GM12878 (cell line): ENCODE measurements around the gene DUSP22. TPM values are rescaled to one million over a fixed set of nuclear protein-coding genes. Genes with fewer than 3 reads are reported as not detected.

Experiments used
- ATAC-seq: fragments of 200-7000 bp; cut with Tn5 transposase; 3 replicates; pipeline ENCODE4 v1.9.1; 2020; ENCODE audit warnings: mild to moderate bottlenecking, moderate library complexity
- BruUV-seq: library from RNA; stranded (reverse); fragments of 400-500 nt; replicated peaks from 2 replicates; lab custom pipeline; 2021; lab: Mats Ljungman, UMichigan
- CTCF ChIA-PET: fragments of 300-600 bp; sonication (Branson Sonifier 250); formaldehyde crosslinking; extraction: SDS; loops from one replicate; lab custom pipeline; 2021; ENCODE audit warnings: inconsistent platforms; lab: Yijun Ruan, JAX
- POLR2A ChIA-PET: fragments of 350-600 bp; formaldehyde crosslinking; extraction: SDS; loops from one replicate; lab custom pipeline; 2021; ENCODE audit warnings: inconsistent platforms; lab: Charles Lee
- RAD21 ChIA-PET: fragments of 300-600 bp; sonication (Branson Sonifier 250); formaldehyde crosslinking; loops from one replicate; lab custom pipeline; 2023; ENCODE audit warnings: antibody characterized with exemption; ENCODE audit not compliant: unreplicated experiment; lab: Charles Lee
- SMC1A ChIA-PET: fragments of 300-600 bp; sonication (Branson Sonifier 250); formaldehyde crosslinking; loops from one replicate; lab custom pipeline; 2023; ENCODE audit not compliant: unreplicated experiment, uncharacterized antibody; lab: Charles Lee
- DNase-seq: peaks from one replicate; pipeline ENCODE4 v3.0.0-alpha.2; 2011; ENCODE audit warnings: low read depth, low spot score
- FAIRE-seq: peaks from 3 replicates; lab custom pipeline; 2011; peaks lifted over from hg19 to GRCh38; lab: Jason Lieb, UNC
- H2AFZ ChIP-seq: 2 replicates; pipeline ENCODE4 v1.6.0; 2011; ENCODE audit warnings: low read depth, low read length, control low read depth; ENCODE audit not compliant: control insufficient read depth
- H3K27ac ChIP-seq: 2 replicates; pipeline ENCODE4 v1.5.1; 2011; ENCODE audit warnings: control low read depth; ENCODE audit not compliant: control insufficient read depth, insufficient read depth
- H3K27me3 ChIP-seq, 2 experiments: replicated peaks in 1 of 2; 2 replicates each; pipeline versions ENCODE4 v1.6.0 to v1.6.1; 2011; ENCODE audit warnings: low read length in 1 of 2; ENCODE audit not compliant: control insufficient read depth in 2 of 2, insufficient read depth in 2 of 2
- H3K36me3 ChIP-seq, 2 experiments: 2 replicates each; pipeline ENCODE4 v1.5.1; 2011; ENCODE audit warnings: low read length in 1 of 2; ENCODE audit not compliant: control insufficient read depth in 2 of 2, insufficient read depth in 2 of 2
- H3K4me1 ChIP-seq: 2 replicates; pipeline ENCODE4 v1.6.1; 2011; ENCODE audit warnings: mild to moderate bottlenecking, low read length, moderate library complexity, mixed read lengths; ENCODE audit not compliant: control insufficient read depth, insufficient read depth
- H3K4me2 ChIP-seq: 2 replicates; pipeline ENCODE4 v1.6.0; 2011; ENCODE audit warnings: control low read depth; ENCODE audit not compliant: control insufficient read depth, insufficient read depth
- H3K4me3 ChIP-seq: fragments of 200-600 bp; sonication (generic); 2 replicates; pipeline ENCODE4 v1.5.1; 2016
- H3K79me2 ChIP-seq: 2 replicates; pipeline ENCODE4 v1.6.0; 2011; ENCODE audit warnings: low read length; ENCODE audit not compliant: control insufficient read depth, insufficient read depth
- H3K9ac ChIP-seq: 2 replicates; pipeline ENCODE4 v1.8.0; 2011; ENCODE audit warnings: low read length, control low read depth, mixed read lengths; ENCODE audit not compliant: control insufficient read depth, insufficient read depth
- H3K9me3 ChIP-seq: replicated peaks from 3 replicates; pipeline ENCODE4 v1.5.1; 2011; ENCODE audit warnings: mild to moderate bottlenecking, low read length; ENCODE audit not compliant: control insufficient read depth, insufficient read depth
- H4K20me1 ChIP-seq: 2 replicates; pipeline ENCODE4 v1.6.0; 2011; ENCODE audit not compliant: control insufficient read depth, insufficient read depth
- JUND ChIP-seq: IDR thresholded peaks from 2 replicates; pipeline ENCODE4 v1.6.1; 2012; ENCODE audit warnings: low read depth, mild to moderate bottlenecking, low read length, improper control_type of control experiment, moderate library complexity
- ZNF592 ChIP-seq: fragments of 450-650 bp; IDR thresholded peaks from 2 replicates; pipeline ENCODE4 v1.6.1; 2017; ENCODE audit warnings: mild to moderate bottlenecking, moderate library complexity
- WGBS: methylation state at CpG from one replicate; pipeline ENCODE4 v1.1.6; 2016; ENCODE audit warnings: low lambda C conversion rate; ENCODE audit not compliant: insufficient replicate concordance, insufficient coverage; ENCODE audit errors: missing lambda C conversion rate; 5-methylcytosine and 5-hydroxymethylcytosine counted together
- in situ Hi-C: fragments of 300-500 bp; cut with MboI; formaldehyde crosslinking; loops from 9 replicates; pipeline ENCODE4 v1.14.3; 2018; ENCODE audit warnings: mixed read lengths
- intact Hi-C: fragments of 100-400 bp; cut with micrococcal nuclease; formaldehyde crosslinking; loops from one replicate; pipeline ENCODE4 v1.14.2; 2022; ENCODE audit not compliant: unreplicated experiment
- polyA plus RNA-seq, 11 experiments: library from polyadenylated mRNA; depleted of rRNA in 4 of 11; unstranded in 6 of 11; stranded (reverse) in 5 of 11; fragments of >200 nt; fragmentation: Nextera tagmentation in 4 of 11; fragmentation: Illumina TruSeq in 1 of 11; extraction: Ambion mirVana in 4 of 11; extraction: Trizol in 1 of 11; gene quantifications; 1 replicate in 1 of 11; 2 replicates in 10 of 11; pipeline versions ENCODE4 v1.2.1 to v1.2.3, GENCODE V29; 2011 to 2016; ENCODE audit warnings: inconsistent platforms in 2 of 11, missing spikeins in 2 of 11, low read depth in 1 of 11
- total RNA-seq, 4 experiments: library from RNA; depleted of rRNA in 3 of 4; stranded (reverse); fragments of >200 nt in 3 of 4; fragmentation: Illumina TruSeq in 1 of 4; extraction: Trizol in 1 of 4; gene quantifications; 2 replicates each; pipeline versions ENCODE4 v1.2.1 to v1.2.3, GENCODE V29; 2013 to 2021

Gene DUSP22
- total and polyA plus RNA-seq, 10 of the 15 experiments (the other 5 are each of a cell fraction or from before 2014, with no cell fraction given) = 78.9 to 156 (median 107) TPM

GRCh38 chr6:310671-311070, 18.4 kb downstream of the DUSP22 start:
- ATAC-seq (no peak), DNase-seq (no peak), FAIRE-seq (no peak)
- 73% methylated on average over 2 of the region's 2 CpGs for WGBS
- Histone ChIP-seq H3K27me3 (no peaks in the 10 kb centered on the region), H3K9me3 (no peaks in the 10 kb centered on the region), H3K4me1 (peaks cover 91% of the 10 kb centered on the region), H3K4me3 (no peak overlapping the region), H3K79me2 (peaks cover 82% of the 10 kb centered on the region), H3K36me3 (peaks cover 14 to 35% of the 10 kb centered on the region in 2 experiments), H3K4me2 (no peak overlapping the region), H3K9ac (no peak overlapping the region), H2AFZ (no peak overlapping the region), H3K27ac (no peak overlapping the region; the same call in 1 of the 2 replicates), H4K20me1 (no peaks in the 10 kb centered on the region)
- POLR2A ChIA-PET = interaction anchor here (0.9 to 13.8 kb wide), 7 partner anchors 9 to 29 kb away, joined by 3 to 227 read pairs (median 67); partner anchors contain the start of gene DUSP22
- SMC1A ChIA-PET = interaction anchor here (0.7 to 14.6 kb wide), 15 partner anchors 6 to 92 kb away, joined by 3 to 221 read pairs (median 4); partner anchors contain the start of gene DUSP22
- CTCF ChIA-PET = interaction anchor here (0.6 to 7.3 kb wide), 7 partner anchors 8 to 369 kb away, joined by 4 to 69 read pairs (median 5); no protein-coding TSS in a partner anchor
- in situ Hi-C loops = no loop called here
- TF ChIP-seq ZNF592 = peak; percentile 51; the same call in 1 of the 2 replicates
- no peak for TF ChIP-seq JUND
- RAD21 ChIA-PET = interaction anchor here (0.8 to 7.2 kb wide), 9 partner anchors 6 to 121 kb away, joined by 3 to 235 read pairs (median 77); partner anchors contain the start of gene DUSP22
- BruUV-seq = no TSS peak
- intact Hi-C loops = no loop called here
